ENCODE results near the gene RIC8B.

The RIC8B gene

GRCh38 chr12:106773286-106774004, 1.0 kb upstream of the RIC8B start:
- no peak for TF ChIP-seq CTCF (IDR thresholded peaks at IDR 0.05; ENCODE audit: extremely low read depth, insufficient read depth, missing control alignments)
- in situ Hi-C loops (cut with MboI; ENCODE audit: low pct_unique_long_range_greater_than_20kb, low sequenced_read_pairs, unreplicated experiment) = no loop called here
- DNase-seq (ENCODE audit: low spot score) = peak; percentile 23

DNA sequence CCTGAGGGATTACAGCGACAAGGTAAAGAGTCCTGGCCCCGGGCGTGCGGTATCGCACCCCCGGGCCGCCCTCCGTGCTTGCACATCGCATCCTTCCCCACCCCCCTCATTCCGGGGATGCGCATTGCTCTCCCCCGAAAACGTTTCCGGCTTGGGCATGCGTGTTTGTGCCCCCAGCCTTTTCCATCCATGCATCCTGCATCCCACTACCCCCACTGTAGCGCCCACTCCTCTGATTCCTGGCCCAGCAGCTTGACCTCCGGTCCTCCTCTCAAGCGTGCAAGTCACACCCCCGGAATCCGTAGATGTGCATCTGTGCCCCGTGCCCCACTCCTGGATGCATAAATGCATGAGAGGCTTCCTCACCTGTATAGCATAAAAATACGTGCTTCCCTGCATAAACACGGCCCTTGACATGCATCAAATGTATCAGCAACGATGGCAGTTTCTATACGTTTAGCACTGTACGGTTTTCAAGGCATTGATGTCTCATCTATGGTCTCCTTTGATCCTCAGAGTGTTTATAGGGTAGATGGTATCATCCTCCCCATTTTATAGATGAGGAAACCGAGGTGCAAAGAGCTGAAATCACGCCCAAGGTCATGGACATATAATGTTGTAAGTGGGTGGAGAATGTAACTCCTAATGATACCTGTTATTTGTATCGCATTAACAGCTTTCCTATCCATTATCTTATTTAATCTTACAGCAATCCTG, 484 bp downstream of the RIC8B start:
- in situ Hi-C loops (cut with MboI; ENCODE audit: low pct_unique_long_range_greater_than_20kb, low sequenced_read_pairs, unreplicated experiment) = no loop called here
- DNase-seq (ENCODE audit: low spot score) = peak; percentile 49
- no peak for TF ChIP-seq CTCF (IDR thresholded peaks at IDR 0.05; ENCODE audit: extremely low read depth, insufficient read depth, missing control alignments)

DNA sequence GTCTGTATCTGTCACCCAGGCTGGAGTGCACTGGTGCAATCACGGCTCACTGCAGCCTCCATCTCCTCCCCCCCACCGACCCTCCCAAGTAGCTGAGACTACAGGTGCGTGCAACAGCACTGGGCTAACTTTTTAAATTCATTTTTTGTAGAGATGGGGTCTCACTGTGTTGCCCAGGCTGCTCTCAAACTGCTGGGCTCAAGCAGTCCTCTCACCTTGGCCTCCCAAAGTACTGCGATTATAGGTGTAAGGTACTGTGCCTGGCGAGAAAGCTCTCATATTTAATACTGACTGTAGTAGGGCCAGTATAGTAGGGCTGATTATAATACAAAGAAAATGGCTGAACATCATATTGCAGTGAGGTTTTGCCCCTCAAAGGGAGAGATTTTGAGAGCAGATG, 2.4 kb downstream of the RIC8B start:
- no peak for TF ChIP-seq CTCF (IDR thresholded peaks at IDR 0.05; ENCODE audit: extremely low read depth, insufficient read depth, missing control alignments)
- DNase-seq (ENCODE audit: low spot score) = no peak
- in situ Hi-C loops (cut with MboI; ENCODE audit: low pct_unique_long_range_greater_than_20kb, low sequenced_read_pairs, unreplicated experiment) = no loop called here

- in situ Hi-C loops (cut with MboI; ENCODE audit: low pct_unique_long_range_greater_than_20kb, low sequenced_read_pairs, unreplicated experiment) = no loop called here
- TF ChIP-seq CTCF (IDR thresholded peaks at IDR 0.05; ENCODE audit: extremely low read depth, insufficient read depth, missing control alignments) = no peak
- DNase-seq (ENCODE audit: low spot score) = no peak
These were observed 5.6 kb downstream of the RIC8B start for GRCh38 chr12:106780010-106780631.

DNA sequence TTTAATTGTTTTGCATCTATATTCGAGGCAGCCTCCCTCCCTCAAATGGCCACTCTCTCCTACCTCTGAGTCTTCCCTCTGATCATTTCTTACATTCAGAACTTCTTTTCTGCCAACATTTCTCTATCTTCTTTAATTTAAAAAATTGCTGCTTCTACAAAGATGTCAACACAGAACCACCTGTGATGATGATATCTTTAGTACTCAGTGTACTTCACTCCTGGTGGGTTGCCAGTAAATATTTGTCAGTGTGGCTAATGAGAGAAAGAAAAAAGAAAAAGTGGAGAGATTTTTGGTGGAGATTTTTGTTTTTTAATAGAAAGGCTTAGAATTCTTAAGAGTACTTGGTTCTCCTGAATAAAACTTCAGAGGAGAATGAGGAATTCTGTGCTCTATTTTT, 8.1 kb downstream of the RIC8B start:
- no peak for TF ChIP-seq CTCF (IDR thresholded peaks at IDR 0.05; ENCODE audit: extremely low read depth, insufficient read depth, missing control alignments)
- no peak for DNase-seq (ENCODE audit: low spot score)
- in situ Hi-C loops (cut with MboI; ENCODE audit: low pct_unique_long_range_greater_than_20kb, low sequenced_read_pairs, unreplicated experiment) = no loop called here

DNA sequence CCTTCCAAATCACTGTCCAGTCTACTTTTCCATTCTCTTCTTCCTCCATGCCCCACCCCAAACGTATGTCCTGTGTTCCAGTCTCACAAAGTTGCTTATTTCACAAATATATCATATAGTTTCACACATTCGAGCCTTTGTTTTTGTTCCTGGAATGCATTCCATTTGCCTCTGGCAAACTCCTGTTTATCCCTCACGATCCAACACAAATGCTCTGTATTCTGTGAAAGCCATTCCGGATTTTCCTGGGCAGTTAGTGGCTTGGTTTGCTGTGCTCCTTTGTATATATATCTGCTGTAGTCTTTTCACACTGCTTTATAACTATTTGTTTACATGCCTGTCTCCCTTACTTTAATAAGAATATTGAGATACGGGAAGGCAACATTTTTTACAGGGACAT, 9.0 kb downstream of the RIC8B start:
- TF ChIP-seq CTCF (IDR thresholded peaks at IDR 0.05; ENCODE audit: extremely low read depth, insufficient read depth, missing control alignments) = no peak
- in situ Hi-C loops (cut with MboI; ENCODE audit: low pct_unique_long_range_greater_than_20kb, low sequenced_read_pairs, unreplicated experiment) = no loop called here

More for the DNA sequence above, 9.0 kb downstream of the RIC8B start:
- DNase-seq (ENCODE audit: low spot score) = no peak

Data from GM13977 (cell line).